ENCODE measurements around the gene DNAH2.

Gene DNAH2

DNA sequence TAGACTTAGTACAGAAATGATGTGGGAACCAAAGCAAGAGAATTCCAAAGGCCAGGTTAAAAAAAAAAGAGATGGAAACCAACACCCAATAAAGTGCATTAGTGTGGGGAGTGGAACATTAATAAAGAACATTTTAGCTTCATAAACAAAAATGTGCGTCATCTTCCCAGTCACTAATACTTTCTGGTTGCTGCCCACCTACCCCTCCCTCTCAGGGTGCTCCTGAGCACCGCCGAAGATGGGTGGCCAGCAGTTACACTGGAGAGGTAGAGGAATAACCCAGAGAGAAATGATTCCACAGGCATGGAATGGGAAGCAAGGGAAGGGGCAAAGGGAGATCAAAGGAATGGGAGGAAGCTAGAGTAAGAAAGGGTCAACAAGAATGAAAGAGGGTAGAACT, 165.1 kb downstream of the DNAH2 start:
- no peak overlapping the region for H3K4me3 ChIP-seq (replicated peaks; ENCODE audit: low read depth, low read length)
- DNase-seq (ENCODE audit: low read depth), result no peak
- TF ChIP-seq, protein P1, sequence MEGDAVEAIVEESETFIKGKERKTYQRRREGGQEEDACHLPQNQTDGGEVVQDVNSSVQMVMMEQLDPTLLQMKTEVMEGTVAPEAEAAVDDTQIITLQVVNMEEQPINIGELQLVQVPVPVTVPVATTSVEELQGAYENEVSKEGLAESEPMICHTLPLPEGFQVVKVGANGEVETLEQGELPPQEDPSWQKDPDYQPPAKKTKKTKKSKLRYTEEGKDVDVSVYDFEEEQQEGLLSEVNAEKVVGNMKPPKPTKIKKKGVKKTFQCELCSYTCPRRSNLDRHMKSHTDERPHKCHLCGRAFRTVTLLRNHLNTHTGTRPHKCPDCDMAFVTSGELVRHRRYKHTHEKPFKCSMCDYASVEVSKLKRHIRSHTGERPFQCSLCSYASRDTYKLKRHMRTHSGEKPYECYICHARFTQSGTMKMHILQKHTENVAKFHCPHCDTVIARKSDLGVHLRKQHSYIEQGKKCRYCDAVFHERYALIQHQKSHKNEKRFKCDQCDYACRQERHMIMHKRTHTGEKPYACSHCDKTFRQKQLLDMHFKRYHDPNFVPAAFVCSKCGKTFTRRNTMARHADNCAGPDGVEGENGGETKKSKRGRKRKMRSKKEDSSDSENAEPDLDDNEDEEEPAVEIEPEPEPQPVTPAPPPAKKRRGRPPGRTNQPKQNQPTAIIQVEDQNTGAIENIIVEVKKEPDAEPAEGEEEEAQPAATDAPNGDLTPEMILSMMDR (IDR thresholded peaks at IDR 0.05; ENCODE audit: low read length, missing control alignments), result no peak
